ENCODE results near the gene HIGD1B.

GRCh38 chr17:44804302-44805089 lies 43.2 kb upstream of the HIGD1B start:
- TF ChIP-seq CTCF (IDR thresholded peaks at IDR 0.05) (no peak), EP300 (IDR thresholded peaks at IDR 0.05; ENCODE audit: low read depth) (peak; percentile 72), POLR2AphosphoS5 (IDR thresholded peaks at IDR 0.05) (peak; percentile 71 to 77 (median 74))
